ENCODE measurements around the gene SPRR4.

- TF ChIP-seq, protein P1, sequence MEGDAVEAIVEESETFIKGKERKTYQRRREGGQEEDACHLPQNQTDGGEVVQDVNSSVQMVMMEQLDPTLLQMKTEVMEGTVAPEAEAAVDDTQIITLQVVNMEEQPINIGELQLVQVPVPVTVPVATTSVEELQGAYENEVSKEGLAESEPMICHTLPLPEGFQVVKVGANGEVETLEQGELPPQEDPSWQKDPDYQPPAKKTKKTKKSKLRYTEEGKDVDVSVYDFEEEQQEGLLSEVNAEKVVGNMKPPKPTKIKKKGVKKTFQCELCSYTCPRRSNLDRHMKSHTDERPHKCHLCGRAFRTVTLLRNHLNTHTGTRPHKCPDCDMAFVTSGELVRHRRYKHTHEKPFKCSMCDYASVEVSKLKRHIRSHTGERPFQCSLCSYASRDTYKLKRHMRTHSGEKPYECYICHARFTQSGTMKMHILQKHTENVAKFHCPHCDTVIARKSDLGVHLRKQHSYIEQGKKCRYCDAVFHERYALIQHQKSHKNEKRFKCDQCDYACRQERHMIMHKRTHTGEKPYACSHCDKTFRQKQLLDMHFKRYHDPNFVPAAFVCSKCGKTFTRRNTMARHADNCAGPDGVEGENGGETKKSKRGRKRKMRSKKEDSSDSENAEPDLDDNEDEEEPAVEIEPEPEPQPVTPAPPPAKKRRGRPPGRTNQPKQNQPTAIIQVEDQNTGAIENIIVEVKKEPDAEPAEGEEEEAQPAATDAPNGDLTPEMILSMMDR (IDR thresholded peaks at IDR 0.05), result no peak
- no peak for TF ChIP-seq POLR2AphosphoS5 (IDR thresholded peaks at IDR 0.05; ENCODE audit: low read depth, low read length)
- TF ChIP-seq, protein P2, sequence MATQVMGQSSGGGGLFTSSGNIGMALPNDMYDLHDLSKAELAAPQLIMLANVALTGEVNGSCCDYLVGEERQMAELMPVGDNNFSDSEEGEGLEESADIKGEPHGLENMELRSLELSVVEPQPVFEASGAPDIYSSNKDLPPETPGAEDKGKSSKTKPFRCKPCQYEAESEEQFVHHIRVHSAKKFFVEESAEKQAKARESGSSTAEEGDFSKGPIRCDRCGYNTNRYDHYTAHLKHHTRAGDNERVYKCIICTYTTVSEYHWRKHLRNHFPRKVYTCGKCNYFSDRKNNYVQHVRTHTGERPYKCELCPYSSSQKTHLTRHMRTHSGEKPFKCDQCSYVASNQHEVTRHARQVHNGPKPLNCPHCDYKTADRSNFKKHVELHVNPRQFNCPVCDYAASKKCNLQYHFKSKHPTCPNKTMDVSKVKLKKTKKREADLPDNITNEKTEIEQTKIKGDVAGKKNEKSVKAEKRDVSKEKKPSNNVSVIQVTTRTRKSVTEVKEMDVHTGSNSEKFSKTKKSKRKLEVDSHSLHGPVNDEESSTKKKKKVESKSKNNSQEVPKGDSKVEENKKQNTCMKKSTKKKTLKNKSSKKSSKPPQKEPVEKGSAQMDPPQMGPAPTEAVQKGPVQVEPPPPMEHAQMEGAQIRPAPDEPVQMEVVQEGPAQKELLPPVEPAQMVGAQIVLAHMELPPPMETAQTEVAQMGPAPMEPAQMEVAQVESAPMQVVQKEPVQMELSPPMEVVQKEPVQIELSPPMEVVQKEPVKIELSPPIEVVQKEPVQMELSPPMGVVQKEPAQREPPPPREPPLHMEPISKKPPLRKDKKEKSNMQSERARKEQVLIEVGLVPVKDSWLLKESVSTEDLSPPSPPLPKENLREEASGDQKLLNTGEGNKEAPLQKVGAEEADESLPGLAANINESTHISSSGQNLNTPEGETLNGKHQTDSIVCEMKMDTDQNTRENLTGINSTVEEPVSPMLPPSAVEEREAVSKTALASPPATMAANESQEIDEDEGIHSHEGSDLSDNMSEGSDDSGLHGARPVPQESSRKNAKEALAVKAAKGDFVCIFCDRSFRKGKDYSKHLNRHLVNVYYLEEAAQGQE (IDR thresholded peaks at IDR 0.05; ENCODE audit: insufficient read depth in 1 of 2, low read depth in 2 of 2, low read length in 1 of 2), result no peak
These were observed 16.7 kb upstream of the SPRR4 start for GRCh38 chr1:152953761-152954160.
